NCI-H1092 treated with DMSO at 0.1 percent for 48 hours (cell line): Measurements from ENCODE around the gene PEMT.

Experiments
- DNase-seq: peaks from one replicate; lab custom pipeline; 2025; lab: John Stamatoyannopoulos, UW

PEMT gene

GRCh38 chr17:17514993-17515933 is 76.2 kb downstream of the PEMT start:
- no peak for DNase-seq

GRCh38 chr17:17514361-17514992 is 77.0 kb downstream of the PEMT start:
- no peak for DNase-seq

DNA sequence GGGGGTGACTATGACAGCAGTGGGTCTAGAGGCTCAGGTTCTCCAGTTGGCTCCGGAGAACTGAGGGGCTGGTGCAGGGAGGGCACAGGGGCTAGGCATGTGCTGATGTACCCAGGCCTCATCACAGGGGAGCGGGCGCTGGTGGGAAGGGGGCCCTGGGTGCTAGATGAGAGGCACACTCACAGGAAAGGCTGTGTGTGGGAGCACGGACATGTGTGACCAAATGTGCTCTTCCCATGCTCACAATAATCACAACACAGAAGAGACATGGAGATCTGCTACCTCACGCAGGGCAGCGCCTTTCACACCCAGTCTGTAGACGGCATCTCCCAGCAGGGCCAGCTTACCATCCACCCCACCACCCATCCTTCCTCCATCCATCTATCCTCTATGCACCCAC is 77.9 kb downstream of the PEMT start:
- DNase-seq = no peak

DNA sequence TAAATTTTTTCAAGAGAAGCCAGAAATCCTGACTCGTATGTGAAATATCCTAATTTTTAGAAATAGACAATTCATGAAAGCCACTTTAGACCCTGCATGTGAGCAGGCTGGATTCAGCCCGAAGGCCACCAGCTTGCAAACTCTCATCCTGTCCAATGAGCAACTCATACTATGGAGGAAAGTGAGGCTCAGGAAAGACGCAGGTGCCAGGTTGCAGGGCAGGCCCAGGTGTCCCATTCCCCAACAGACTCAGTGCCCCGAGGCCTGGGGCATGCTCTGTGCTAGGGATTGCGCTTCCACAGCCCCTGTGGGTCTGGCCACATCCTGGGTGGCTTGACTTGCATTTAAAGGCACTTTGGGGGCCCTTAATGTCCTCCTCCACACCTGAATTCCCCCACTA is 78.6 kb downstream of the PEMT start:
- DNase-seq = no peak

GRCh38 chr17:17511881-17512858 is 79.3 kb downstream of the PEMT start:
- DNase-seq = no peak

GRCh38 chr17:17511293-17511741 is 80.2 kb downstream of the PEMT start:
- DNase-seq = no peak

GRCh38 chr17:17510456-17511292 is 80.8 kb downstream of the PEMT start:
- DNase-seq = no peak

GRCh38 chr17:17509601-17510425 is 81.7 kb downstream of the PEMT start:
- DNase-seq = no peak

DNA sequence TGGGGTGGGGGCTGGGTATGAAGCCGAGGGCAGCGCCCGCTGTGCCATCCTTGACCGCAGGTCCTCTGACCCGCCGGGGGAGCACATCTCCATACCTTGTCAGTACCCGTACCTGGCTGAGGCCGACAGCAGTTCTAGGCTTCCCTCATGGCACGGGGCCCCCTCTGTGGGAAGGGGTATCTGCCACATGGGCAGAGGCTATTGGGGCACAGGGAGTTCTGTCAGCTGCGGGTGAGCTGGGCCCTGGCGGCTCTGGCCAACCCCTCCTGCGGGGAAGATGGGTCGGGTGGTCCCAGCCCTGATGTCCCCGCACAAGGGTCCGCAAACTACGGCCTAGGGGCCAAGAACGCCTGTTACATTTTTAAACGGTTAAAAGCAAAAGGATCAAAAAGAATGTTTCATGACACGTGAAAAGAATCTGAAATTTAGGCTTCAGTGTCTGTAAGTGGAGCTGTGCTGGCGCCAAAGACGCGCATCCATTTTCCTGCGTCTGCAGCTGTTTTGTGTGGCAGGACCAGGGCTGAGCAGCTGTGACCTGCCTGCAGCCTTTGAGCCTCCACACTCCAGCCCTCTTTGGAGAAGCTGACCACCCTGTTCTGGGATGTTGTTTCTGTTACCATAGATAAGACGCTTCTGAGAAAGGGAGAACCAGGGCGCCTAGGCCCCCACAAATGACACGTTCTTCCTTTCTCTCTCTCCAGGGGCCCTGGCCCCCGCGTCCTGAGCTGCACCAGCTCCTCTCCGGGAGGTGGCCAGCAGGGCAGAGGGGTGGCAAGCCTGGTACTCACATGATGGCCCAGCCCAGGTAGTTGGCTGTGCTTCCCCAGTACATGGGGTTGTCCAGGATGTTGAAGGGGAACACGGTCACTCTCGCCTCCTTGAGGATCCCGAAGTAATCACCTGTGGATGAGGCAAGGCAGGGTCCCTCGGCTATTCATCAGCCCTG is 82.6 kb downstream of the PEMT start:
- DNase-seq = no peak

DNA sequence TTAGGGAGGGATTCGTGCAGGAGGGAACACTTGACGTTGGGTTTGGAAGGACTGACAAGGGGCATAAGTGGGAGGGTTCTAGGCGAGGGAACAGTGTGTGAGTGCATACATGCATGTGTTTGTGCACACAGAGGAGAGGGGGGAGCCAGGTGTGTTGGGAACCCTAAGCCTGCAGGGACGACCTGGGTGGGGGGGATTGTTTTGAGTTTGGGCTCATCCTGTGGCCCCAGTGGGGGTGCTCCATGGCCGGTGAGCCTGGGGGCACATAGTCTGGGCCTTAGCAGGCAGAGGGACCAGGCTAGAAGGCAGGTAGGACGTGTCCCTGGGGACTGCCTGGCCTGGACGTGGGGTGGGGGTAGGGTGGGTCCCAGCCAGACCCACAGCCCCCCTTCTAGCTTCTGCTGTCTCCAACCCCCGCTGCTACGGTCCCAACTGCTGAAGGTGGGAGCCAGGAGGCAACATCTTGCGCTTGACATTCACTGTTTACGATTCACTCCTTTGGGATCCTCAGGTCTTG is 83.4 kb downstream of the PEMT start:
- no peak for DNase-seq

- no peak for DNase-seq
Observed at GRCh38 chr17:17507465-17508011, 84.0 kb downstream of the PEMT start.

DNA sequence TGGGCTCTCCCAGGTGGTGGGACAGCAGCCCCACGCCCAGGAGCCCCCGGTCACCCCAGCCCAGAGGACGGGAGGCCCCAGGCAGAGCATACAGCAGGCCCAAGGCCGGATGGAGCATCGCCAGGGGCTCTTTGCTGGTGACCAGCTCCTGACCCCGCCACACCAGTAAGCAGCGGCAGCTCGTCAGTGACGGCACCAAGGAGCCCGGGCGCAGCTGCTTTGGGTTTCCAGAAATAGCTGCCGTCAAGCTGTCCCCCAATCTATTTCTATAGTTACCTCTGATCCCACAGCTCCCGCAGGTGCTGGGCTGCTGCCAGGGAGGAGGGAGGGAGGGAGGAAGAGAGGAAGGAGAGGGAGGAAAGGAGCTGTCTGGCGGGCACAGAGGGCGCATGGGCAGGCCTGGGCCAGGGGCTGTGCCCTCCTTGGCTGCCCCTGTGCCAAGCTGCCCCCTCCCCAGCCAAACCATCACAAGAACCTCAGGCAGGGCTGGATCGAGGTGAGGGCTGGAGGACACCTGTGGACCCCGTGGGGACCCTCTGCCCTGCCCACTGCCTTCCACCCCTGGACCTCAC is 84.5 kb downstream of the PEMT start:
- peak; percentile 37 for DNase-seq

DNA sequence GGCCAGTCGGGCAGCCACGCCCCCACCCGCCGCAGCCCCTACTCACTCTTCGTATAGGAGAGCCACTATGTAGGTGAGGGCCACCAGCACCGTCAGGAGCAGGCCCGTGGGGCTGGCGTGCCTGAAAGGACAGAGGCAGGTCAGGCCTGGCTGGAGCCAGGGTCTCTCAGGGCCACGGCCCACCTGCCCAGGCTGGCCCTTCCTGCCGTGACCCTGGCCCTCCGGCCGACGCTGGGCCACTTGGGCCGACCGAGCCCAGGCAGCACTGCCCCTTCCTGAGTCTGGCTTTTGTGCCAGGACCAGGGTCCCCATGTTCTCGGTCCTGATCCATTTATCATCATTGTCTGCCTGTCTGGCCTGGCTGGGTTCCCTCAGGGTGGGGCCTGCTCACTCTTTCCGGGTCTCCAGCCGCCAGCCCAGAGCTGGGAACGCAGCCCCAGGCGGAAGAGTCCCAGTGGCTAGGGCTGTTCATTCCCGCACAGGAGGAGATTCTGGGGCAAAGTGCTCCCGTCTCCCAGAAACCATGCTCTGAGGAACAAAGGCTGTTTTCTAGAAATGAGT is 85.2 kb downstream of the PEMT start:
- DNase-seq = no peak

DNA sequence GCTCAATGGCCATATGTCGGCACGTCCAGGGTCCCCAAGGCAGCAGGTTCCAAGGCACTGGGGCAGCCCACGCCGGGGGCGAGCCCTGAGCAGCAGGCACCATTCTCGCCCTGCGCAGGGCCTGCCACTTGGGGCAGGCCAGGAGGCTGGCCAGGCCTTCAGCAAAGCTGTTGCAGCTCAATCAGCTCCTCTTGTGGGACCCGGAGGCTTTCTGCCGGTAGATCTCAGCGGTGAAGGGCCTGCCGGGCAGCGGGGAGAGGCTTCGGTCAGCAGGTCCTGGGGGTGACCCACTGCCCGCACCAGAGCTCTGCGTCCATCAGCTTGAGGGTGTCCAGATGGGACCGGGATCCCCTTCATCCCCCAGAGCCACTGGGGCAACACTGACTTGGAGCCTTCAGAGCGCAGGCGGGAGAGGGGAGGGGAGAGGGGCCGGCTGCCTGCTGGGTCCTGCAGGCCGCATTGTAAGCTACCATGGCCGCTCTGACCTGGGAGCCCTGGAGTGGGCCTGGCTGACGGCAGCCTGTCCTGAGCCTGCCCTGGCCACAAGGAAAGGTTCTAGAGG is 85.8 kb downstream of the PEMT start:
- DNase-seq = no peak

GRCh38 chr17:17505151-17505550 is 86.4 kb downstream of the PEMT start:
- DNase-seq = no peak

DNA sequence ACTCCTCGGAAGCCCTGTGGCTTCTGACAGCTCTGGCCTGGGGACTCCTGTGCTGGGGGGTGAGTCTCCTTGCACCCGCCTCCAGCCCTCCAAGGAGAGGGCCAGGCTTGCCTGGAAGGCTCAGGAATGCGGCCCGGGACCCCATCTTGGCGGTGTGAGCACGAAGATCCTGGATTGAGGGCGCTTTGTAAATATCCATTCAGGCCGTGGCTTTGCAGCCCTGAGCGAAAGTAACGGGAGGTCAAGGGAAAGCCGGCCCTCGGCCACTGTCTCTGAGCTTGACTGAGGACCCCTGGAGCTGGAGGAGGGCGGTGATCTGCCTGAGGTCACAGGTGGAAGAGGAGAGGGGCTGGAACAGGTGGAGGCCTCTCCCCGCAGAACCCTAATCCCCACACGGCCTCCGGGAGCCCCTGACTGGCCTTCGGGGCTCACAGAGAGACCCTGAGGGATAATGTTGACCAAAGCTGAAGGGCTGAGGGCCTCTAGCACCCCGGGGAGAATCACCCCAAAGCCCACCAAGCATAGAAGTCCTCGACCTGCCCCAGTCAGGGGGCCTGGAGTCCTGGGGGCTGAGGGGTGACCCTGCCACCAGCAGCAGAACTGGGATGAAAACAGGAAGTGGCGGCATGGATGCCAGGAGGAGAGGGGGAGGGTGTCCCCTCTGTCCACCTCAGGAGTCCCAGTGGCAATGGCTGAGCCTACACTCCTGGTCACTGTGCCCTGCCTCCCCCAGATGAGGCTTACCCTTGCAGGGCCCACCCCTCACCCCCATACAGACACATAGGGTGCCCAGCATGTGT is 87.0 kb downstream of the PEMT start:
- no peak for DNase-seq
